GM12801 (cell line): ENCODE measurements around the gene CENPP.

ENCODE experiments used
- TF ChIP-seq, protein P1 (sequence below): IDR thresholded peaks from one replicate; pipeline ENCODE4 v1.5.1; 2011; ENCODE audit warnings: control low read depth; ENCODE audit not compliant: insufficient read length; ENCODE audit errors: extremely low read depth

CENPP gene

DNA sequence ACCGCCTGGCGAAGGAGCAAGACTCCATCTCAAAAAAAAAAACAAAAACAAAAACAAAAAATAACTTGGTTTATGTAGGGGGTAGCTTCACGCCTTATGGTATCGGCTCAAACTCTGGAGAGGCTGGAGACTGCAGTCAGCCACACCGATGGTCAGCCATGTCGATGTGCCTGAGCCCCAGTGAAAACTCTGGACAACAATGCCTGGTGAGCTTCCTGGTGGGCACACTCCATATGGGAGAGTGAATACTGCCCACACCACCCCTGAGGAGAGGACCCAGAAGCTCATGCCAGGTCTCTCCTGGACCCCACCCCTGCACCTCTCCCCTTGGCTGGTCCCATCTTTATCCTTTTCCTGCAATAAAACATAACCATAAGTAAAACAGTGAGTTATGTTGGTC lies 324.5 kb downstream of the CENPP start:
- TF ChIP-seq, protein P1, sequence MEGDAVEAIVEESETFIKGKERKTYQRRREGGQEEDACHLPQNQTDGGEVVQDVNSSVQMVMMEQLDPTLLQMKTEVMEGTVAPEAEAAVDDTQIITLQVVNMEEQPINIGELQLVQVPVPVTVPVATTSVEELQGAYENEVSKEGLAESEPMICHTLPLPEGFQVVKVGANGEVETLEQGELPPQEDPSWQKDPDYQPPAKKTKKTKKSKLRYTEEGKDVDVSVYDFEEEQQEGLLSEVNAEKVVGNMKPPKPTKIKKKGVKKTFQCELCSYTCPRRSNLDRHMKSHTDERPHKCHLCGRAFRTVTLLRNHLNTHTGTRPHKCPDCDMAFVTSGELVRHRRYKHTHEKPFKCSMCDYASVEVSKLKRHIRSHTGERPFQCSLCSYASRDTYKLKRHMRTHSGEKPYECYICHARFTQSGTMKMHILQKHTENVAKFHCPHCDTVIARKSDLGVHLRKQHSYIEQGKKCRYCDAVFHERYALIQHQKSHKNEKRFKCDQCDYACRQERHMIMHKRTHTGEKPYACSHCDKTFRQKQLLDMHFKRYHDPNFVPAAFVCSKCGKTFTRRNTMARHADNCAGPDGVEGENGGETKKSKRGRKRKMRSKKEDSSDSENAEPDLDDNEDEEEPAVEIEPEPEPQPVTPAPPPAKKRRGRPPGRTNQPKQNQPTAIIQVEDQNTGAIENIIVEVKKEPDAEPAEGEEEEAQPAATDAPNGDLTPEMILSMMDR = no peak

DNA sequence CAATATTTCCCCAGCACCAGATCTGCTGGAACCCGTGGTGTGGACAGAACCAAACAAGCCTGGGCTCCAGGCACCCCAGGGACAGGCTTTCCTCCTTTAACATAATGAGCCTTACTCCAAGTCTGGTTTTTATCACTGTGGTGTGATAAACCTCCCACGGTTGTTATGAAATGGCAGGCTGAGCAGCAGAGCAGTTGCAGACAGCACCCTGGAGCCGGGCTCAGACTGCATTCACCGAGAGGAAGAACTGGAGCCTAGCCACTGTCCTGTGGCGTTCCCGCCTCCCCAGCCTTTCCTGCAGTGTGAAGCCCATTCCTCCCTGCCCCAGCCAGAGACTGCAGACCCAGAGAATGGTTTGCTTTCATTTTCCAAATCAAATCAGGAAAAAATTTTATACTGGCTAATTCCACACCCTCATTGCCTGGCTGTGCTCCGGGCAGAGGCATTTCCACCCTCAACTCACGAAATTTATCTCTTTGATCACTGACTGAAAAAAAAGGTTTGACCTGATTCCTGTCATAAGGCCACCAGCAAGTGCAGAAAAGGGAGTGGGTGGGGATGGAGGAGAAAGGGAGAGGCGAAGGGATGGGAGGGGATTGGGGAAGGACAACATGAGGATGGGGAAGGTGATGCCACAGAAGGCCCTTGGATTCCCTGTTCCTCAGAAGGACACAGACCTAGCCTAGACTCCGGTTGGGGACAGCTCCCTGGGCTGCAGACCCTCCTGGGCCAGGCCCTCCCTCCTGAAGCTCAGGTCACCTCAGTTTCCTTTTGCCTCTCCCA lies 325.3 kb downstream of the CENPP start:
- TF ChIP-seq, protein P1 = no peak

- TF ChIP-seq, protein P1 = no peak
Measured at GRCh38 chr9:92652461-92652860, 326.7 kb downstream of the CENPP start.

- TF ChIP-seq, protein P1 = no peak
Measured at GRCh38 chr9:92654481-92655301, 328.9 kb downstream of the CENPP start.

- TF ChIP-seq, protein P1 = no peak
Measured at GRCh38 chr9:92655366-92655765, 329.6 kb downstream of the CENPP start.

- TF ChIP-seq, protein P1 = no peak
Measured at GRCh38 chr9:92655896-92656536, 330.3 kb downstream of the CENPP start.

DNA sequence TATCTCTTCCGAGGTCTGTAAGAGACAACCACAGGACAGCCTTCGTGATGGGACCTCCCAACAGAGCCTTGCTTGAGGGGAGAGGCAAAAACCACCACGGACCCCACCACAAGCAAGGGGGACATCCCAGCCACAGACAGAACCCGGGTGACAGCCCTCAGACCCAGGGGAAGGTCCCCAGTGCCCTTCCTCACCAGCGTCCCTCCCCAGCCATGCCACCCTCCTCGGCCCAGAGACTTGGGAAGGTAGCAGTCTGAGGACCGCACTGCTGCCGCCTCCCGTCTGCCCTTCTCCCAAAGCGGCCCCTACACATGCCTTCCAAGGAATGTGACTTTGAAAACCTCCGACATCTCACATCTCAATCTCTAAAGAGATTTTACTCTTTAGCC lies 330.8 kb downstream of the CENPP start:
- TF ChIP-seq, protein P1 = no peak
